ENCODE results near the gene TEAD4. TPM values are rescaled to one million over a fixed set of nuclear protein-coding genes. Genes with fewer than 3 reads are reported as not detected.

TEAD4 gene
- total RNA-seq, 1 experiment from 2014 or later: 47.7 TPM

- Histone ChIP-seq H3K4me1 (replicated peaks; ENCODE audit: insufficient read depth) (no peaks in the 10 kb centered on the region), H3K27me3 (ENCODE audit: insufficient read depth, low read depth) (no peaks in the 10 kb centered on the region), H4K20me1 (ENCODE audit: insufficient read depth) (peaks cover 11% of the 10 kb centered on the region), H3F3A (ENCODE audit: insufficient read depth, low read depth) (0 out of 2 replicates have a peak, but pooled peaks cover 3% of the 10 kb centered on the region), H2AFZ (no peak overlapping the region), H3K27ac (no peak overlapping the region), H3K9me2 (ENCODE audit: insufficient read depth) (no peaks in the 10 kb centered on the region), H3K4me3 (no peak overlapping the region), H3K36me3 (ENCODE audit: low read depth) (no peaks in the 10 kb centered on the region), H3K79me2 (ENCODE audit: low read depth) (no peaks in the 10 kb centered on the region), H3K4me2 (no peak overlapping the region), H3K9me3 (ENCODE audit: insufficient read depth, low read depth) (no peaks in the 10 kb centered on the region)
- TF ChIP-seq, protein P1, sequence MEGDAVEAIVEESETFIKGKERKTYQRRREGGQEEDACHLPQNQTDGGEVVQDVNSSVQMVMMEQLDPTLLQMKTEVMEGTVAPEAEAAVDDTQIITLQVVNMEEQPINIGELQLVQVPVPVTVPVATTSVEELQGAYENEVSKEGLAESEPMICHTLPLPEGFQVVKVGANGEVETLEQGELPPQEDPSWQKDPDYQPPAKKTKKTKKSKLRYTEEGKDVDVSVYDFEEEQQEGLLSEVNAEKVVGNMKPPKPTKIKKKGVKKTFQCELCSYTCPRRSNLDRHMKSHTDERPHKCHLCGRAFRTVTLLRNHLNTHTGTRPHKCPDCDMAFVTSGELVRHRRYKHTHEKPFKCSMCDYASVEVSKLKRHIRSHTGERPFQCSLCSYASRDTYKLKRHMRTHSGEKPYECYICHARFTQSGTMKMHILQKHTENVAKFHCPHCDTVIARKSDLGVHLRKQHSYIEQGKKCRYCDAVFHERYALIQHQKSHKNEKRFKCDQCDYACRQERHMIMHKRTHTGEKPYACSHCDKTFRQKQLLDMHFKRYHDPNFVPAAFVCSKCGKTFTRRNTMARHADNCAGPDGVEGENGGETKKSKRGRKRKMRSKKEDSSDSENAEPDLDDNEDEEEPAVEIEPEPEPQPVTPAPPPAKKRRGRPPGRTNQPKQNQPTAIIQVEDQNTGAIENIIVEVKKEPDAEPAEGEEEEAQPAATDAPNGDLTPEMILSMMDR (conservative IDR thresholded peaks at IDR 0.05): no peak
- no peak for TF ChIP-seq EZH2 (IDR thresholded peaks at IDR 0.05; ENCODE audit: low read depth)
- intact Hi-C loops (cut with micrococcal nuclease; ENCODE audit: unreplicated experiment): no loop called here
- no TSS peak for BruUV-seq (replicated peaks)
- POLR2A ChIA-PET (ENCODE audit: unreplicated experiment): no interaction called here
- CTCF ChIA-PET: no interaction called here
- no peak for DNase-seq
Observed at GRCh38 chr12:3005736-3006135, 46.5 kb downstream of the TEAD4 start.

GRCh38 chr12:3009780-3010179 lies 50.6 kb downstream of the TEAD4 start:
- intact Hi-C loops (cut with micrococcal nuclease; ENCODE audit: unreplicated experiment): no loop called here
- no peaks in the 10 kb centered on the region for H3K79me2 ChIP-seq (ENCODE audit: low read depth)
- H3K4me1 ChIP-seq (replicated peaks; ENCODE audit: insufficient read depth): no peaks in the 10 kb centered on the region
- H3K27ac ChIP-seq: no peak overlapping the region
- no peak overlapping the region for H3K4me3 ChIP-seq
- ChIA-PET POLR2A (ENCODE audit: unreplicated experiment) (no interaction called here), CTCF (no interaction called here)
- no peaks in the 10 kb centered on the region for H3K27me3 ChIP-seq (ENCODE audit: insufficient read depth, low read depth)
- H3K4me2 ChIP-seq: no peak overlapping the region
- no peaks in the 10 kb centered on the region for H3K9me3 ChIP-seq (ENCODE audit: insufficient read depth, low read depth)
- H2AFZ ChIP-seq: no peak overlapping the region
- no peak for DNase-seq
- H3K9me2 ChIP-seq (ENCODE audit: insufficient read depth): no peaks in the 10 kb centered on the region
- H3F3A ChIP-seq (ENCODE audit: insufficient read depth, low read depth): no peaks in the 10 kb centered on the region
- no TSS peak for BruUV-seq (replicated peaks)
- H3K36me3 ChIP-seq (ENCODE audit: low read depth): no peaks in the 10 kb centered on the region
- TF ChIP-seq, protein P1 (conservative IDR thresholded peaks at IDR 0.05): no peak
- TF ChIP-seq EZH2 (IDR thresholded peaks at IDR 0.05; ENCODE audit: low read depth): no peak
- no peaks in the 10 kb centered on the region for H4K20me1 ChIP-seq (ENCODE audit: insufficient read depth)

DNA sequence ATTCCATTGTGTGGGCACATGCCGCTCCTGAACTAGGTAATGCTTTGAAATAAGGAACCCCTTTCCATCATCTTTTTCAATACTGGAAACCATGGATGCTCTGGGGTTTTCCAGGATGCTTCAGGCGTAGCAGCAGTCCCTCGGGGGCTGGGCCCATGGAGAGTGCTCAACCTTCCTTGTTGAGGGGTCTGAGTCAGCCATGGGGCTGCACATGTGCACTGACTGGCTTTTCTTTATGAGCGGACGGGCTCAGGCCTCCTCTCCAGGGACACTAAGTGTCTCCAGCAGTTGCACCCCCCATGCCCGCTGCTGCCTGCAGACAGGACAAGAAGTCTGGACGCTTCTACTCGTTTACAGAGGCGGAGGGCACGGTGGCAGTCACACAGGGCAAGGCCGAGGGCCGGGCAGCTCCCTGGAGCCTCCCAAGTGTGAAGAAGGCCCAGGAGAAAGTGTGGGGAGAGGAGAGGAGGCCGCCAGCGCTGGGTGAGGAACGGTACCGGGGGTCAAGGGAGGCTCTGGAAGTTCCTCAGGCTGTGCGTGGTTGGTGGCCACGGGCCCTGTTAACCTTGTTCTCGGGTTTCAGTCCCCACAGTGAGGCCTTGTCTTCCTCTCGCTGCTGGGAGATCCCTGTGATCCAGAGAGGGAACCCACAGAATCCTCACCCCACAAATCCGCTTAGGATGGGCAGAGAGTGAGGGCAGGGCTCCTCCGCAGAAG lies 51.2 kb downstream of the TEAD4 start:
- Histone ChIP-seq H3K27me3 (ENCODE audit: insufficient read depth, low read depth) (no peaks in the 10 kb centered on the region), H4K20me1 (ENCODE audit: insufficient read depth) (no peaks in the 10 kb centered on the region), H3K9me2 (ENCODE audit: insufficient read depth) (no peaks in the 10 kb centered on the region), H3K79me2 (ENCODE audit: low read depth) (no peaks in the 10 kb centered on the region), H3K4me2 (no peak overlapping the region), H2AFZ (no peak overlapping the region), H3K36me3 (ENCODE audit: low read depth) (no peaks in the 10 kb centered on the region), H3K4me1 (replicated peaks; ENCODE audit: insufficient read depth) (no peaks in the 10 kb centered on the region), H3K27ac (no peak overlapping the region), H3F3A (ENCODE audit: insufficient read depth, low read depth) (no peaks in the 10 kb centered on the region), H3K4me3 (no peak overlapping the region), H3K9me3 (ENCODE audit: insufficient read depth, low read depth) (no peaks in the 10 kb centered on the region)
- TF ChIP-seq, protein P1 (conservative IDR thresholded peaks at IDR 0.05): no peak
- no peak for TF ChIP-seq EZH2 (IDR thresholded peaks at IDR 0.05; ENCODE audit: low read depth)
- no peak for DNase-seq
- CTCF ChIA-PET: no interaction called here
- BruUV-seq (replicated peaks): no TSS peak
- intact Hi-C loops (cut with micrococcal nuclease; ENCODE audit: unreplicated experiment): no loop called here
- POLR2A ChIA-PET (ENCODE audit: unreplicated experiment): no interaction called here

All from PC-9 (cell line).